NCI-H2196 (cell line): ENCODE measurements around the gene IRAK3.
"Not testable (repeated sequence)": the region's sequence is repeated elsewhere in the genome, so short reads cannot be mapped to it uniquely, and the experiment has no call there.

Source experiments
- DNase-seq: peaks from one replicate; lab custom pipeline; 2025; ENCODE audit not compliant: unreplicated experiment; lab: John Stamatoyannopoulos, UW

The IRAK3 gene

GRCh38 chr12:66211573-66211972, 22.6 kb downstream of the IRAK3 start:
- not testable (repeated sequence) for DNase-seq

GRCh38 chr12:66213011-66213410, 24.0 kb downstream of the IRAK3 start:
- not testable (repeated sequence) for DNase-seq

GRCh38 chr12:66217342-66217917, 28.4 kb downstream of the IRAK3 start:
- no peak for DNase-seq

- no peak for DNase-seq
Measured at GRCh38 chr12:66228462-66228861, 39.4 kb downstream of the IRAK3 start.

- DNase-seq: no peak
Measured at GRCh38 chr12:66232263-66232662, 43.2 kb downstream of the IRAK3 start.

GRCh38 chr12:66234037-66234693, 45.2 kb downstream of the IRAK3 start:
- not testable (repeated sequence) for DNase-seq

GRCh38 chr12:66234773-66235625, 46.0 kb downstream of the IRAK3 start:
- not testable (repeated sequence) for DNase-seq

- no peak for DNase-seq
Measured at GRCh38 chr12:66235626-66236281, 46.7 kb downstream of the IRAK3 start.

- not testable (repeated sequence) for DNase-seq
Measured at GRCh38 chr12:66236282-66236675, 47.3 kb downstream of the IRAK3 start.

- no peak for DNase-seq
Measured at GRCh38 chr12:66236969-66237368, 48.0 kb downstream of the IRAK3 start.

- no peak for DNase-seq
Measured at GRCh38 chr12:66237505-66238175, 48.6 kb downstream of the IRAK3 start.

- no peak for DNase-seq
Measured at GRCh38 chr12:66239295-66239694, 50.3 kb downstream of the IRAK3 start.

GRCh38 chr12:66240096-66240820, 51.2 kb downstream of the IRAK3 start:
- DNase-seq: no peak

- no peak for DNase-seq
Measured at GRCh38 chr12:66241061-66242043, 52.3 kb downstream of the IRAK3 start.

- DNase-seq: no peak
Measured at GRCh38 chr12:66242311-66242710, 53.3 kb downstream of the IRAK3 start.

GRCh38 chr12:66243911-66244310, 54.9 kb downstream of the IRAK3 start:
- no peak for DNase-seq

- DNase-seq: no peak
Measured at GRCh38 chr12:66244446-66244845, 55.4 kb downstream of the IRAK3 start.

GRCh38 chr12:66247741-66248140, 58.7 kb downstream of the IRAK3 start:
- no peak for DNase-seq

GRCh38 chr12:66251049-66251448, 62.0 kb downstream of the IRAK3 start:
- DNase-seq: no peak
